Heart left ventricle (tissue), 13 donors: Measurements from ENCODE around the gene KAT5.

Experiments
- POLR2A ChIP-seq, 2 donors: fragments of 450-650 bp; IDR thresholded peaks; one replicate each; pipeline ENCODE4 v1.6.1; 2017; ENCODE audit warnings: antibody characterized with exemption in 2 of 2, mild to moderate bottlenecking in 2 of 2, moderate library complexity in 2 of 2
- TF ChIP-seq, protein P1 (sequence below), 12 donors: fragments of 200-600 bp; sonication (generic) in 4 of 12; IDR thresholded peaks; one replicate each; pipeline versions ENCODE4 v1.5.0 to v1.8.0; 2018 to 2022; ENCODE audit warnings: antibody characterized with exemption in 12 of 12, mild to moderate bottlenecking in 5 of 12
- donor health status: ischemic (EF 13 %, LVEDD 7.1; RV severe dilation, severe dysfunction).
- donor health status: DM: no; HTN: yes; CAD: no.
- donor health status: DM: no; HTN: no; CAD: no.
- donor health status: ischemic (EF 25% LVEDD 6.9; RV normal size, moderate dysfunction).
- donor health status: ischemic (EF 25% LVEDD 5.7; RV mildly dilated, moderate dysfunction).
- donor health status: ischemic (EF 35%, LVEDD 5.7; RV mildly dilated, moderate dysfunction).
- donor health status: nonischemic (EF 11% LVEDD 7.7; RV severe dilation, severe dysfunction).
- donor health status: DM: yes; HTN: yes; CAD: no.
- donor health status: PGD.
- donor health status: ischemic (EF 29% LVEDD 5.4; RV normal size, mild dysfunction).
- donor health status: nonischemic (EF 23%, LVEDD 6.1; RV moderate dilation, normal function).

DNA sequence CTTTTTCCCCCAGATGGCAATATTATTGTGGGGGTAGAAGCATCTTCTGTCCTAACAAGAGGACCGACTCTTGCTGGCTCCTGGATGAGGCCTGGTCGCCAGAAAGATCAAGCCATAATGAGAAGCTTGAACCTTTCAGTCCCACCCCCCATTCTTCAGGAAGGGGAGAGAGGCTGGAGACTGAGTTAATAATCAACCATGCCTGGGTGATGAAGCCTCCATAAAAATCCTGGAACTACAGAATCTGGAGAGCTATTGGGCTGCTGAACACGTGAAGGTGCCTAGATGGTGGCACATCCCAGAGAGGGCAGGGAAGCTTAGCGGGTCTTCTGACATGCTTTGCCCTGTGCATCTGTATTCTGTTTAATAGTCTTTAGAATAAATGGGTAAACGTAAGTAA lies 52.4 kb downstream of the KAT5 start:
- TF ChIP-seq, protein P1, sequence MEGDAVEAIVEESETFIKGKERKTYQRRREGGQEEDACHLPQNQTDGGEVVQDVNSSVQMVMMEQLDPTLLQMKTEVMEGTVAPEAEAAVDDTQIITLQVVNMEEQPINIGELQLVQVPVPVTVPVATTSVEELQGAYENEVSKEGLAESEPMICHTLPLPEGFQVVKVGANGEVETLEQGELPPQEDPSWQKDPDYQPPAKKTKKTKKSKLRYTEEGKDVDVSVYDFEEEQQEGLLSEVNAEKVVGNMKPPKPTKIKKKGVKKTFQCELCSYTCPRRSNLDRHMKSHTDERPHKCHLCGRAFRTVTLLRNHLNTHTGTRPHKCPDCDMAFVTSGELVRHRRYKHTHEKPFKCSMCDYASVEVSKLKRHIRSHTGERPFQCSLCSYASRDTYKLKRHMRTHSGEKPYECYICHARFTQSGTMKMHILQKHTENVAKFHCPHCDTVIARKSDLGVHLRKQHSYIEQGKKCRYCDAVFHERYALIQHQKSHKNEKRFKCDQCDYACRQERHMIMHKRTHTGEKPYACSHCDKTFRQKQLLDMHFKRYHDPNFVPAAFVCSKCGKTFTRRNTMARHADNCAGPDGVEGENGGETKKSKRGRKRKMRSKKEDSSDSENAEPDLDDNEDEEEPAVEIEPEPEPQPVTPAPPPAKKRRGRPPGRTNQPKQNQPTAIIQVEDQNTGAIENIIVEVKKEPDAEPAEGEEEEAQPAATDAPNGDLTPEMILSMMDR (IDR thresholded peaks at IDR 0.05) = no peak
- TF ChIP-seq POLR2A (IDR thresholded peaks at IDR 0.05) = no peak
